Ureter (tissue), 1 donor: ENCODE data around the gene DAP3. TPM values are rescaled to one million over a fixed set of nuclear protein-coding genes. Genes with fewer than 3 reads are reported as not detected.

Experiments used
- DNase-seq: peaks from one replicate; pipeline ENCODE4 v3.0.0-alpha.2; 2020; ENCODE audit warnings: low spot score
- total RNA-seq: library from RNA; stranded (reverse); gene quantifications from one replicate; pipeline ENCODE4 v1.2.4, GENCODE V29; 2023
- donor health status: DM: yes; HTN: yes; CAD: no.

The DAP3 gene
- total RNA-seq, 1 donor from 2014 or later = 122 TPM

DNA sequence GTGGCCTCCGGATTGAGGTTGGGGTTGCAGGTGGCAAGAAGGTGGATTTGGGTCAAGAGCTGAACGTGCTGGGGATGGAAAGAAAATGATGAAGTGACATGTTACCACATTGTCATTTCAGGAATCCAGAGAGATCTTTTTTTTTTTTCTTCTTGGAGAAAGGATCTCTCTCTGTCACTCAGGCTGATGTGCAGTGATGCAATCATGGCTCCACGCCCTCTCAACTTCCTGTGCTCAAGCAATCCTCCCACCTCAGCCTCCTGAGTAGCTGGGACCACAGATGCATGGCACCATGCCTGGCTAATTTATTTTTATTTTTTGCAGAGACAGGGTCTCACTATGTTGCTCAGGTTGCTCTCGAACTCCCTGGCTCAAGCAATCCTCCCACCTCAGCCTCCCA lies 87.5 kb downstream of the DAP3 start:
- DNase-seq = no peak

DNA sequence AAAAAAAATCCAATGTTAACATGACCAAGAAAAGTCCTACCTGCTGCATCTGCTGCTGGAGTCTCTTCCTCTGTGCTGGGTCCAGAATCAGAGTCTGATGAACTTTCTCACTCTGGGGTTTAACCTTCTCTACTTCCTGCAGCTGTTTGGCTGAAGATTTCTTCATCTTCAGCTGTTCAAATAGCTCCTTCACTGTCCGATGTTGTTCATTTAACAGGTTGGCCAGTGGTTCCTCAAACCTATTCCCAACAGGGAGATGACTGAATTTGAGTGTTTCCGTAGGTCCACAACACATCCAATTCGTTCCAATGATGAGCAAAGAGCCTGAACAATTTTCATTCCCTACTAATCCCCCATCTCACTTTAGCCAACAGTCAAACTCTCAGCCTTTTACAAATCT lies 88.7 kb downstream of the DAP3 start:
- DNase-seq = no peak

Other genes with a start within 250 kb of the DAP3 start
- gene ASH1L, start 126.3 kb upstream of the DAP3 start, total RNA-seq = 88.5 TPM
- 80.0 TPM for gene MSTO1, start 78.9 kb upstream of the DAP3 start, total RNA-seq
- 91.7 TPM for gene YY1AP1, start 317 bp upstream of the DAP3 start, total RNA-seq
- 82.9 TPM for gene GON4L, start 168.1 kb downstream of the DAP3 start, total RNA-seq
- gene SYT11, start 170.5 kb downstream of the DAP3 start, total RNA-seq = 11.3 TPM
- gene RIT1, start 222.3 kb downstream of the DAP3 start, total RNA-seq = 29.8 TPM
- 83.8 TPM for gene KHDC4, start 245.3 kb downstream of the DAP3 start, total RNA-seq